H1 (cell line): Measurements from ENCODE around the gene BLOC1S4.

Source experiments
- CTCF ChIP-seq, 3 experiments: IDR thresholded peaks; 1 replicate in 2 of 3; 2 replicates in 1 of 3; pipeline versions ENCODE4 v1.5.1 to v1.6.1; 2011; ENCODE audit warnings: low read length in 3 of 3, mild to moderate bottlenecking in 3 of 3, inconsistent platforms in 2 of 3, low read depth in 1 of 3, moderate library complexity in 1 of 3; ENCODE audit not compliant: insufficient read depth in 1 of 3; ENCODE audit errors: control extremely low read depth in 1 of 3
- POLR2A ChIP-seq, 2 experiments: IDR thresholded peaks; 1 replicate in 1 of 2; 2 replicates in 1 of 2; pipeline ENCODE4 v1.6.1; 2011; ENCODE audit warnings: low read depth in 2 of 2, low read length in 2 of 2, mild to moderate bottlenecking in 2 of 2; ENCODE audit errors: control extremely low read depth in 1 of 2
- RFX5 ChIP-seq: IDR thresholded peaks from 2 replicates; pipeline ENCODE4 v1.6.1; 2011; ENCODE audit warnings: low read depth, low read length, improper control_type of control experiment, borderline replicate concordance
- RNF2 ChIP-seq: fragments of 200-900, 300-1000 bp; sonication (generic); IDR thresholded peaks from 2 replicates; pipeline ENCODE4 v1.7.1; 2016; ENCODE audit warnings: borderline replicate concordance, low read depth, mild to moderate bottlenecking, antibody characterized with exemption, low read length; ENCODE audit not compliant: poor library complexity, severe bottlenecking; ENCODE audit errors: missing control alignments
- SP2 ChIP-seq: IDR thresholded peaks from 2 replicates; pipeline ENCODE4 v1.6.1; 2012; ENCODE audit warnings: mild to moderate bottlenecking, low read length, inconsistent platforms
- ZNF274 ChIP-seq: IDR thresholded peaks from 2 replicates; pipeline ENCODE4 v1.7.0; 2012; ENCODE audit warnings: low read length, borderline replicate concordance; ENCODE audit errors: extremely low read depth

- no peak for TF ChIP-seq CTCF (IDR thresholded peaks at IDR 0.05; ENCODE audit: control extremely low read depth in 1 of 3, insufficient read depth in 1 of 3, low read depth in 1 of 3, low read length in 3 of 3)
- TF ChIP-seq RFX5 = no peak
- no peak for TF ChIP-seq SP2
- TF ChIP-seq ZNF274 = no peak
- TF ChIP-seq RNF2 = no peak
- TF ChIP-seq POLR2A (IDR thresholded peaks at IDR 0.05; ENCODE audit: control extremely low read depth in 1 of 2, low read depth in 2 of 2, low read length in 2 of 2) = no peak
These were observed 39.2 kb downstream of the BLOC1S4 start for GRCh38 chr4:6755088-6755753.
